GM13977 (cell line): ENCODE measurements around the gene UQCR11.

Experiments
- DNase-seq: peaks from one replicate; pipeline ENCODE4 v3.0.0; 2012; ENCODE audit warnings: low spot score
- CTCF ChIP-seq: IDR thresholded peaks from 2 replicates; pipeline ENCODE4 v1.5.1; 2012; ENCODE audit warnings: mild to moderate bottlenecking, control low read depth; ENCODE audit not compliant: insufficient read depth; ENCODE audit errors: extremely low read depth, missing control alignments
- in situ Hi-C: fragments of 300-500 bp; cut with MboI; formaldehyde crosslinking; loops from one replicate; pipeline ENCODE4 v1.12.0; 2022; ENCODE audit warnings: low sequenced_read_pairs, low pct_unique_long_range_greater_than_20kb, mixed read lengths, inconsistent platforms; ENCODE audit not compliant: unreplicated experiment

The UQCR11 gene

GRCh38 chr19:1621574-1621973 is 16.3 kb upstream of the UQCR11 start:
- in situ Hi-C loops, result no loop called here
- DNase-seq, result no peak
- no peak for TF ChIP-seq CTCF

GRCh38 chr19:1621021-1621420 is 15.8 kb upstream of the UQCR11 start:
- in situ Hi-C loops, result no loop called here
- no peak for DNase-seq
- TF ChIP-seq CTCF, result no peak

- DNase-seq, result no peak
- TF ChIP-seq CTCF, result no peak
- in situ Hi-C loops, result no loop called here
Observed at GRCh38 chr19:1620502-1620901, 15.2 kb upstream of the UQCR11 start.

- TF ChIP-seq CTCF, result no peak
- in situ Hi-C loops, result no loop called here
- no peak for DNase-seq
Observed at GRCh38 chr19:1619703-1620102, 14.4 kb upstream of the UQCR11 start.

- in situ Hi-C loops, result no loop called here
- TF ChIP-seq CTCF, result no peak
- no peak for DNase-seq
Observed at GRCh38 chr19:1619094-1619439, 13.8 kb upstream of the UQCR11 start.

GRCh38 chr19:1618157-1619093 is 13.2 kb upstream of the UQCR11 start:
- peak; percentile 61 for TF ChIP-seq CTCF
- peak; percentile 84 for DNase-seq
- in situ Hi-C loops, result no loop called here

- TF ChIP-seq CTCF, result no peak
- in situ Hi-C loops, result no loop called here
- DNase-seq, result no peak
Observed at GRCh38 chr19:1616875-1617274, 11.6 kb upstream of the UQCR11 start.
